Endothelial cell (in vitro differentiated cells): ENCODE data around the gene PRDM2. TPM values are rescaled to one million over a fixed set of nuclear protein-coding genes. Genes with fewer than 3 reads are reported as not detected.
"Not testable (repeated sequence)": the region's sequence is repeated elsewhere in the genome, so short reads cannot be mapped to it uniquely, and the experiment has no call there.

ENCODE experiments used
- DNase-seq: peaks from one replicate; pipeline ENCODE4 v3.0.0; 2021; ENCODE audit warnings: low spot score
- H3K27ac Mint-ChIP-seq: one replicate; pipeline ENCODE4 v1.8.0; 2021; ENCODE audit warnings: mixed read lengths, inconsistent platforms; ENCODE audit not compliant: unreplicated experiment
- H3K27me3 Mint-ChIP-seq: one replicate; pipeline ENCODE4 v1.8.0; 2021; ENCODE audit warnings: mild to moderate bottlenecking, moderate library complexity, mixed read lengths, inconsistent platforms; ENCODE audit not compliant: unreplicated experiment
- H3K36me3 Mint-ChIP-seq: one replicate; pipeline ENCODE4 v1.8.0; 2021; ENCODE audit warnings: mild to moderate bottlenecking, low read depth, mixed read lengths, inconsistent platforms; ENCODE audit not compliant: unreplicated experiment
- H3K4me1 Mint-ChIP-seq: one replicate; pipeline ENCODE4 v1.8.0; 2021; ENCODE audit warnings: mild to moderate bottlenecking, mixed read lengths, inconsistent platforms; ENCODE audit not compliant: unreplicated experiment
- H3K4me3 Mint-ChIP-seq: one replicate; pipeline ENCODE4 v1.8.0; 2021; ENCODE audit warnings: mild to moderate bottlenecking, mixed read lengths, inconsistent platforms; ENCODE audit not compliant: unreplicated experiment
- H3K9me3 Mint-ChIP-seq: one replicate; pipeline ENCODE4 v1.8.0; 2021; ENCODE audit warnings: mixed read lengths, inconsistent platforms; ENCODE audit not compliant: unreplicated experiment
- total RNA-seq: library from RNA; stranded (reverse); fragmentation: NEBNext Ultra II Directional; extraction: Animal tissue kit (Norgen Biotek cat#: 25700); gene quantifications from one replicate; pipeline ENCODE4 v1.2.1, GENCODE V29; 2021; ENCODE audit not compliant: unreplicated experiment
- TF ChIP-seq, protein P1 (sequence below): fragments of 200-600 bp; sonication (generic); IDR thresholded peaks from one replicate; pipeline ENCODE4 v1.5.0; 2021; ENCODE audit warnings: antibody characterized with exemption; ENCODE audit not compliant: unreplicated experiment

PRDM2 gene
- total RNA-seq, 1 donor from 2014 or later: 49.7 TPM

DNA sequence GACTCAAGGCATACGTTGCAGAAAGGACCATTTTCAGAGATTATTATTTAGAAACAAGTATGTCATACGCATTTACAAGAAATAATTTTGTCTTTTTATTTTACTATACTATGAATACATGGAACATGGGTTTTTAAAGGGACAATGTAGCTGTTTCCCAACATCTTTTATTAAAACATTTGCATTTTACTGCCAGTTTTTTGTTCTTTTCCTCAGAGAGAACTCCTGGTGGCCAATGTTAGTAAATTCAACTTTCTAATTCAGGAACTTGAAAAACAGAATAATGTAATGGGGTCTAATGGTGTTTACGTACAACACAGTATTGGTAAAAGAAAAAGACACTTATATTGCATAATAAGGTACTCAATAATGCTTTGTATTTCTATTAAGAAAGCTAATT, 14.9 kb downstream of the PRDM2 start:
- Mint-ChIP-seq H3K36me3 (no peaks in the 10 kb centered on the region), H3K4me1 (no peaks in the 10 kb centered on the region), H3K9me3 (no peaks in the 10 kb centered on the region), H3K4me3 (no peak overlapping the region), H3K27ac (no peak overlapping the region), H3K27me3 (peaks cover 3% of the 10 kb centered on the region)
- TF ChIP-seq, protein P1, sequence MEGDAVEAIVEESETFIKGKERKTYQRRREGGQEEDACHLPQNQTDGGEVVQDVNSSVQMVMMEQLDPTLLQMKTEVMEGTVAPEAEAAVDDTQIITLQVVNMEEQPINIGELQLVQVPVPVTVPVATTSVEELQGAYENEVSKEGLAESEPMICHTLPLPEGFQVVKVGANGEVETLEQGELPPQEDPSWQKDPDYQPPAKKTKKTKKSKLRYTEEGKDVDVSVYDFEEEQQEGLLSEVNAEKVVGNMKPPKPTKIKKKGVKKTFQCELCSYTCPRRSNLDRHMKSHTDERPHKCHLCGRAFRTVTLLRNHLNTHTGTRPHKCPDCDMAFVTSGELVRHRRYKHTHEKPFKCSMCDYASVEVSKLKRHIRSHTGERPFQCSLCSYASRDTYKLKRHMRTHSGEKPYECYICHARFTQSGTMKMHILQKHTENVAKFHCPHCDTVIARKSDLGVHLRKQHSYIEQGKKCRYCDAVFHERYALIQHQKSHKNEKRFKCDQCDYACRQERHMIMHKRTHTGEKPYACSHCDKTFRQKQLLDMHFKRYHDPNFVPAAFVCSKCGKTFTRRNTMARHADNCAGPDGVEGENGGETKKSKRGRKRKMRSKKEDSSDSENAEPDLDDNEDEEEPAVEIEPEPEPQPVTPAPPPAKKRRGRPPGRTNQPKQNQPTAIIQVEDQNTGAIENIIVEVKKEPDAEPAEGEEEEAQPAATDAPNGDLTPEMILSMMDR: peak; percentile 72
- no peak for DNase-seq

DNA sequence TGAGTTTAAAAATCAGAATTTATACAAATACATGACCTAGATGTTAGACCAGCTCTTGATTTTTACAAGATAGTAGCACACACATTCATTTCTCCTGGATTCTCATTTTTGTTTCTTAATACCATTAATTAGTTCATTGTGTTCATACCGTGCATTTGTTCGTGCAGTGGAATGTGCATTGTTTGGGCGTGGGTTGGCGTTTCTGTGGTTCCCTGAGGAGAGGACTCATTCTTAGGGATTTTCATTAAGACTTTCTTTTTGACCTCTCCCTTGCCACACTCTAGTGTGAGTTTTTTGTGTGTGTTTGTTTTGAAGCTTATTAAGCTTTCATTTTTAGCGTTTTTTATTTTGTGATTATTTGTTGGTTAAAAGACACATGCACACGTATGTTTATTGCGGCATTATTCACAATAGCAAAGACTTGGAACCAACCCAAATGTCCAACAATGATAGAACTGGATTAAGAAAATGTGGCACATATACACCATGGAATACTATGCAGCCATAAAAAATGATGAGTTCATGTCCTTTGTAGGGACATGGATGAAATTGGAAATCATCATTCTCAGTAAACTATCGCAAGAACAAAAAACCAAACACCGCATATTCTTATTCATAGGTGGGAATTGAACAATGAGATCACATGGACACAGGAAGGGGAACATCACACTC, 15.8 kb downstream of the PRDM2 start:
- not testable (repeated sequence) for H3K9me3 Mint-ChIP-seq, DNase-seq, H3K36me3 Mint-ChIP-seq, H3K4me3 Mint-ChIP-seq, H3K4me1 Mint-ChIP-seq, H3K27ac Mint-ChIP-seq, H3K27me3 Mint-ChIP-seq

DNA sequence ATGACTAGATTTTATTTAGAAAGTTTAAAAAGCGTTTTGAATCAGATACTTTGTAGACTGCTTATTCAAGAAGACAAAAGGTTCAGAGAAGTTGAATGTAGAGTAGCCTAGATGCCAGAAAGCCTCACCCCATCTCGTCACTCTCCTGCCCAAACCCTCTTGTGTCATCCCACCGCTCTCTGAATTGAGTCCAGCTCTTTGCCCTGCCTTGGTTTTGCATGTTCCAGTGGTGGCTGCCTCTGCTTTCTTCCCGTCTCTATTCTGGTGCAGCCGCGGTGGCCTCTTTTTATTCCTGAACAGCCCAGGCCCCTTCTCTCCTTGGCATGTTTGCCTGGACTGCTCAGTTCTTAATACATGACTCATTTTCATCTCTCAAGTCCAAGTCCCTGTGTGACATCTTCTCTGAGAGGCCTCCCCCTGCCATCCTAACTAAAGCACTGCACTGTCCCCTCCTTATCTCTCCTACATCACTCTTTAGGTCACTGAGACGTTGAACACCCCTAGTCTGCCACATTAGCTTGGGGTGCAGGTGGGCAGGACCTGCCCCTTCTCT, 22.9 kb downstream of the PRDM2 start:
- Mint-ChIP-seq H3K4me3 (no peak overlapping the region), H3K27ac (no peak overlapping the region), H3K36me3 (no peaks in the 10 kb centered on the region), H3K9me3 (no peaks in the 10 kb centered on the region), H3K27me3 (peaks cover 3% of the 10 kb centered on the region), H3K4me1 (peaks cover 4% of the 10 kb centered on the region)
- TF ChIP-seq, protein P1: no peak
- DNase-seq: no peak

DNA sequence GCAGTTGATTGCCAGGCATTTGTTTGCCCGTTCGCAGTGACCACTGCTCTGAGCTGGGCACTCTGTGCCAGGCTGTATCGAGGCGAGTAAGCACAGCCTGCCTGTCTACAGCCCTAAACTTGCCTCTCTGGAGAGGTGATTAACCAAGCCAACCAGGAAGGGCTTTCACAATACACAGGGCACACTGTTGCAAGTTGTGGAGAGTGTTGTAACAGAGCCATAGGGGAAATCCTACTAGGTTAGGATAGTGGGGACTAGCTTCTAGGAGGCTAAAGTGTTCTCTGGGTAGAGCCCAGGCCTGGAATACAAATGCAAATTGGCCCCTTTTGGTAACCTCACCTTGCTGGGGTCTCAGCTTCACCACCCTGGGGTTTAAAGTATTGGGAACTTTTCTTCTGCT, 23.8 kb downstream of the PRDM2 start:
- no peaks in the 10 kb centered on the region for H3K9me3 Mint-ChIP-seq
- no peaks in the 10 kb centered on the region for H3K36me3 Mint-ChIP-seq
- no peak overlapping the region for H3K27ac Mint-ChIP-seq
- TF ChIP-seq, protein P1: no peak
- H3K4me1 Mint-ChIP-seq: peaks cover 4% of the 10 kb centered on the region
- peaks cover 3% of the 10 kb centered on the region for H3K27me3 Mint-ChIP-seq
- H3K4me3 Mint-ChIP-seq: no peak overlapping the region
- DNase-seq: no peak

DNA sequence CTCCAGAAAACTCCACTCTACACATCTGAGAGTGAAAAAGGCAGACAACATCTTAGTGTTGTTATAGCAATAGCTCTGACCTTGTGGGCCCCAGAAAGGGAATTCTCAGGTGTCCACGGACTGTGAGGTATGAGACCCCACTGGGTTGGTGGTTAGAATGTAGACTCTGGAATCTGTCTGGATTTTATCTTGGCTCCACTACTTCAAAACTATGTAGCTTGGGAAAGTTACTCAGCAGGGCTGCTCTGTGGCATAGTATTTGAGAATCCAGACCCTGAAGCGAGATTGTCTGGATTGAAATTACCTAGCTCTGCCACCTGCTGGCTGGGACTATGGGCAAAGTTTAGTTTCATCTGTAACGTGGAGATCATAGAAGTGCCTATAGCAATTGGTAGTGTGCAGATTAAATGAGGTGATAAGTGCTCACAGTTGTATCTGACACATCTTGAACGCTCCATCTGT, 25.8 kb downstream of the PRDM2 start:
- H3K4me1 Mint-ChIP-seq: peaks cover 6% of the 10 kb centered on the region
- no peaks in the 10 kb centered on the region for H3K9me3 Mint-ChIP-seq
- H3K36me3 Mint-ChIP-seq: no peaks in the 10 kb centered on the region
- TF ChIP-seq, protein P1: no peak
- H3K4me3 Mint-ChIP-seq: no peak overlapping the region
- no peaks in the 10 kb centered on the region for H3K27me3 Mint-ChIP-seq
- DNase-seq: peak; percentile 43
- no peak overlapping the region for H3K27ac Mint-ChIP-seq
